ENCODE data around the gene RLBP1.

GRCh38 chr15:89197503-89197971 is 23.8 kb downstream of the RLBP1 start:
- no peak for TF ChIP-seq GATA2 (IDR thresholded peaks at IDR 0.05; ENCODE audit: low read depth, low read length)
- TF ChIP-seq GATA3 (IDR thresholded peaks at IDR 0.05; ENCODE audit: low read depth, low read length): no peak
